B cell (primary cell): ENCODE measurements around the gene GTF2I.

ENCODE experiments used
- EZH2 ChIP-seq: IDR thresholded peaks from 2 replicates; pipeline ENCODE4 v1.6.1; 2012; ENCODE audit warnings: borderline replicate concordance, low read depth, mild to moderate bottlenecking, moderate library complexity, low read length; ENCODE audit not compliant: insufficient read depth, poor library complexity, severe bottlenecking
- TF ChIP-seq, protein P1 (sequence below): fragments of 200-600 bp; IDR thresholded peaks from one replicate; pipeline ENCODE4 v1.8.0; 2022; ENCODE audit warnings: antibody characterized with exemption, mild to moderate bottlenecking

DNA sequence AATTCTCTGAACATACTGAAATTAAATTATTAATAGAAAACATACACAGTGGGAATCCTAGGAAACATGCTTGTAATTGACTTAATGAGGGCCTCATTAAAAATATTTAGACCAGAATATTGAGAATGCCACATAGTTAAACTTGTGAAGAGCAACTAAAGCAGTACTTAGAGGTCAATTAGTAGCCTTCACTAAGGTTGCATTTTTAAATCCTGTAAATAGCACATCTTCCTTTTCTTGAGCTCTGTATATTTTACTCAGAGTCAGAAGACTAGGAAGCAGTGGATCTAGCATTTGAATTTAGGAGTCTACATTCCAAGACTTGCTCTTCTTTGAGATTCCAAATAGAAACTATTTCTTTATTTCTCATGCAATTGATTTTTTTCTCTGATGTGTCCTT lies 56.0 kb downstream of the GTF2I start:
- TF ChIP-seq, protein P1, sequence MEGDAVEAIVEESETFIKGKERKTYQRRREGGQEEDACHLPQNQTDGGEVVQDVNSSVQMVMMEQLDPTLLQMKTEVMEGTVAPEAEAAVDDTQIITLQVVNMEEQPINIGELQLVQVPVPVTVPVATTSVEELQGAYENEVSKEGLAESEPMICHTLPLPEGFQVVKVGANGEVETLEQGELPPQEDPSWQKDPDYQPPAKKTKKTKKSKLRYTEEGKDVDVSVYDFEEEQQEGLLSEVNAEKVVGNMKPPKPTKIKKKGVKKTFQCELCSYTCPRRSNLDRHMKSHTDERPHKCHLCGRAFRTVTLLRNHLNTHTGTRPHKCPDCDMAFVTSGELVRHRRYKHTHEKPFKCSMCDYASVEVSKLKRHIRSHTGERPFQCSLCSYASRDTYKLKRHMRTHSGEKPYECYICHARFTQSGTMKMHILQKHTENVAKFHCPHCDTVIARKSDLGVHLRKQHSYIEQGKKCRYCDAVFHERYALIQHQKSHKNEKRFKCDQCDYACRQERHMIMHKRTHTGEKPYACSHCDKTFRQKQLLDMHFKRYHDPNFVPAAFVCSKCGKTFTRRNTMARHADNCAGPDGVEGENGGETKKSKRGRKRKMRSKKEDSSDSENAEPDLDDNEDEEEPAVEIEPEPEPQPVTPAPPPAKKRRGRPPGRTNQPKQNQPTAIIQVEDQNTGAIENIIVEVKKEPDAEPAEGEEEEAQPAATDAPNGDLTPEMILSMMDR: no peak
- TF ChIP-seq EZH2: no peak
